Epidermal melanocyte (primary cell): ENCODE data around the gene TRIM60.
"Not testable (repeated sequence)": the region's sequence is repeated elsewhere in the genome, so short reads cannot be mapped to it uniquely, and the experiment has no call there.

Source experiments
- DNase-seq: peaks from one replicate; pipeline ENCODE4 v3.0.0; 2011; ENCODE audit warnings: low spot score; ENCODE audit not compliant: insufficient read length

Gene TRIM60

DNA sequence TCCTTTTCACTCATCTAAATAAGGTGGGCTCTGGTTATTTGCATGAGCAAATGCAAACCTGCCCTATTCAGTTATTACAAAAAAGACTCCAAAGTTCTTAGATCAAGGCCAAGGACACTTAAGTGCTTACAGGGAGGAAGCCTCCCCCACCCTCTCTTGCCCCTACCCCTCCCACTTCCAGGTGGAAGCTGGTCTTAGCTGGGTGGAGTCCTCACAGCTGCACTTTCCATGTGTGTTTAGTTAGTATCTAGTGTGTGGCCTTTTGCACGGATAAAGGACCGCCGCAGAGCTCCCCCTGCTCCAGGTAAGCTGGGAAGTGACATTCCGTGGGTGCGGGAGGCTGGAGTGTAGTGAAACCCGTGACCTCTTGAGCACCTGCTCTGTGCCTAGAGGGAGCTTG is 21.8 kb downstream of the TRIM60 start, which contains the start of gene TRIM75:
TRIM75 (plus strand) TSS at position 222 of the 400 bp plus-strand sequence. CDS start 5,282 bp downstream, outside the sequence.
- DNase-seq = no peak

GRCh38 chr4:165055601-165056000 is 23.8 kb downstream of the TRIM60 start:
- DNase-seq = no peak

- DNase-seq = no peak
Observed at GRCh38 chr4:165058666-165059065, 26.9 kb downstream of the TRIM60 start.

- DNase-seq = peak; percentile 18
Observed at GRCh38 chr4:165059386-165059785, 27.6 kb downstream of the TRIM60 start.

GRCh38 chr4:165060938-165061337 is 29.1 kb downstream of the TRIM60 start:
- DNase-seq = no peak

DNA sequence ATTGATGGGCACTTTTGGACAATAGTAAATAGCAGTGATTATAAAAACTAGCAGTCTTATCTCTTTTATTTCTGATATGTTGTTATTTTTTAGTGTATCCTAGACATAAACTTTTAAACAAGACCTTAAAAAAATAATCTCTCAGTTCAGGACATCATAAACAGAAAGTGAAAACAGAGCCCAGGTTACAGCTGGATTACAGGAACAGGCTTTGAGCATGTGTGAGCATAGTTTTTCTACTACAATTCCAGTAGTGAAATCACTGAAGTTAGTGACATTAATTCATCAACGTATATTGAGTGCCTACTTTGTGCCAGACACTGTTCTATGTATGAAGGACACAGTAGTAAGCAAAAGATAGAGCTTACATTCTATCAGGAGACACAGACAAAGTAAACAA is 38.8 kb downstream of the TRIM60 start:
- DNase-seq = no peak

- not testable (repeated sequence) for DNase-seq
Observed at GRCh38 chr4:165073346-165073745, 41.5 kb downstream of the TRIM60 start.

GRCh38 chr4:165077034-165077578 is 45.3 kb downstream of the TRIM60 start:
- DNase-seq = no peak

GRCh38 chr4:165079476-165079875 is 47.7 kb downstream of the TRIM60 start:
- no peak for DNase-seq

GRCh38 chr4:165084787-165085186 is 53.0 kb downstream of the TRIM60 start:
- DNase-seq = not testable (repeated sequence)

DNA sequence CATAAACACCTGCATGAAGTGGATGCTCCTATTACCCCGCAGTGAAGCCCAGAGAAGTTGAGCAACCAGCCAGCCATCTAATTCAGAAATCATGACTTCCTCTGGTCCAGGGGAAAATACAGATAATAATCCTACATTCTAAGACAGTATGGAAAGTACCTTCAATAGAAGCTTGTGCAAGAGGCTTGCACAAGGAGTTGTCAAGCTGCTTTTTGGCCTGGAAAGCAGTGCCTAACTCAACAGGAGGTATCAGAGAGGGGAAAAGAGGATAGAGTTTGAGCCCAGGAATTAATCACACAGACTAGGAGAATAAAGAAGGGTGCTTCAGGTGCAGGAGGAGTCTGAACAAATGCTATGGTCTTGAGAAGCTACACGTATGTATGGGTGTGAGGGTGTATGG is 54.1 kb downstream of the TRIM60 start:
- no peak for DNase-seq

DNA sequence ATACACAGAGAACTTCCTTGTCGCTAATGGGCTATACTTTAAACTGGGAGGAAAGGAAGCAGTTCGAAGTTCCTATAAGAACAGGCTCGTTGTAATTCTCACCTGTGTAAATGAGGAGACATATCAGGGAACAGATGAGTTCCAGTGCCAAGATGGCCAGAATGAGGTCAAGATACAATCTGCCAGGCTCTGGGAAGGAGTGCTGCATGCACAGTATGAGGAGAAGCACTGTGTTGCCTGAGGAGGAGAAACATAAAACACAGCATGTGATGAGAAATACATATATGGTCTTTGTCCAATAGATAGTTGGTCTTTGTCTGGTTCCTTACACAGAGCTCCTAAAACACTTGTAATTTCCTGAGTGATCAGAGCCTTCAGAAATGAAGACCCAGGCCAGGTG is 56.6 kb downstream of the TRIM60 start:
- no peak for DNase-seq
